Activated CD8-positive, alpha-beta memory T cell treated with anti-CD3 and anti-CD28 coated beads, Interleukin-2, amount 50 U/mL, for 24 hours (primary cell): Measurements from ENCODE around the gene HSD3B1.
"Not testable (repeated sequence)": the region's sequence is repeated elsewhere in the genome, so short reads cannot be mapped to it uniquely, and the experiment has no call there.

Experiments
- DNase-seq: peaks from one replicate; pipeline ENCODE4 v3.0.0-alpha.2; 2020; ENCODE audit errors: extremely low read depth

HSD3B1 gene

DNA sequence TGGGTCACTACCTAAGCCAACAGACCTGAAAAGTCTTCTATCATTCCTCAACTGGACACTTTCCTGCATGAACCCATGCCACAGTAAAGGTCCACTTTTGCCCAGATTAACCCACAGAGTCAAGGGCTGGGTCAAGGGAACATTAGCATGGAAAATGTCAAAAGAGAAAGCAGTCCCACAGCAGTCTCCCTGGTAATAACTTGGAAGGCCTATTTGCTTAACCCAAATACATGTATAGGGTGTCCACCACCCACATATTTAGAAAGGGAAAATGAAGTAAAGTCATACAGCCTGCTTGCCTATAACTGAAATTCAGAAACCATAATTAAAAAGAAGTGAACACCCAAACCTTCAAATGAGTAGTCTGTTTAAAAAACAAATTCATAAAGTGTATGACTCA lies 16.1 kb upstream of the HSD3B1 start:
- DNase-seq: no peak

DNA sequence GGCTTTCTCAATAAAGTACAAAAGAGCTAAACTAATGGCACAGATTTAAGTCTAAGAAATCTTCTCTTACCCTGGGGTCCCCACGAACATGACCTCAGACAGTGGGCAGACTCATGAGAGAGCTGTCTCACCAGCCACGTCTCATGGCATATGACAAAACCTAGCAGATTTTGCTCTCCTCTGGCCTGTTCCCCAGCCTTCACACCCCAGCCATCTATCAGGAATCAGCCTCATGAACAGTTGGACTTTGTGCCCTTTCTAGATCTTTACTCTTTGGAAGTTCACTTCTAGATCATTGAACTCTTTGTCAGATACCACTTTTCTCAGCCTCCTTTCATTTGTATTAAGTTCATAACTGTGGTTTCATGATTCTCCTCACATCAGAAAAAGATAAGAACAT lies 14.2 kb upstream of the HSD3B1 start:
- DNase-seq: no peak

DNA sequence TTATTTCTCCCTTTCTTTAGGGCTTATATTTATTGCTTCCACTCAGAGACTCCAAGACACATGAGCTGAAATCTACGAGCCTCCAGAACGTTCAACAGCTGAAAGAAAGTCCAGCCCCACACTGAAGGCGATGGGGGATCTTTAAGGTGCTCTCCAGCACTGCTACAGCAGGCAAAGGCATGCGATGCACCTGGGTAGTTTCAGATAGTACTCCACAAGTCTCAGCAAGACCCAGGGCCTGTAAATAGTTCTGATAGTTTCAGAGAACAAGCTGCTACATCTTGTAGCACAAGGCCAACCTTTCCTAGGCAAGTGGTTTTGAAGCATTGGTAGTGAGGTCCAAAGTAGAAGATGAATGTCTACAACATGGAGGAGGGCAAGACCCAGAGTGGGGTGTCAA lies 2.2 kb upstream of the HSD3B1 start:
- DNase-seq: no peak

DNA sequence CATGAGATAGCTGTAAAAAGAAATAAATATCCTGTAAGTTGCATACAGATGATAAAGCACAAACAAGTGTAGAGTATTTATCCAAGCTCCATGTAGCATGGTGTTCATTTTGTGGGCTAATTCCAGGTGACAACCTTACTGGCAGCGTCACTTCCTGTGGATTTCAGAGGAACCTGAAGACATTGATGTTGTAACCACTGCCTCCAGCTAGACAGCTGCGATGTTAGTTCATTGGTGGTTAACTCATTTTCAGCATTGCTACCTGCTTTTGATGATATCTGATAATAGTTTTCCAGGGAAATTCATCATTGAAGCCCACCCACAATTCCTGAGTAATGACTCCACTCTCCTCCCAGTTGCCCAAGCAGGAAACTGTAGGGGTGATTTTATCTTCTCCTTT lies 3.0 kb downstream of the HSD3B1 start:
- no peak for DNase-seq

DNA sequence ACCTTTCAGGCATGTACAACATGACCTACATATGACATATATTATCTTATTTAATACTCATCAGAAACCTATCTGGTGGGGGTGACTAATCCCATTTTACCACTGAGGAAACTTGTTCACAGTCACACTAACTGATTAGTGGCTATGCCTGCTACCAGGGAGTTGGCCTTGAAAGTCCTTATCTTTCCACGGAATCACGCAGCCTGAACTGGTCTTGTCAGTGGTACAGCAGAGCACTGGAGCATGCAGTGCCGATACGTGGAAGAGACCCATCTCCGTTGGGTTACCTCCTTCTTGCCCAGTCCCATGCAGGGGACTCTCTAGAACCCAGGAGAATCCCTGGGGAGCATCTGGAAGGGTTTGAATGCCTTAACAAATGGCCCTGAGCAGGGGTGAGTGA lies 8.2 kb downstream of the HSD3B1 start:
- DNase-seq: no peak

DNA sequence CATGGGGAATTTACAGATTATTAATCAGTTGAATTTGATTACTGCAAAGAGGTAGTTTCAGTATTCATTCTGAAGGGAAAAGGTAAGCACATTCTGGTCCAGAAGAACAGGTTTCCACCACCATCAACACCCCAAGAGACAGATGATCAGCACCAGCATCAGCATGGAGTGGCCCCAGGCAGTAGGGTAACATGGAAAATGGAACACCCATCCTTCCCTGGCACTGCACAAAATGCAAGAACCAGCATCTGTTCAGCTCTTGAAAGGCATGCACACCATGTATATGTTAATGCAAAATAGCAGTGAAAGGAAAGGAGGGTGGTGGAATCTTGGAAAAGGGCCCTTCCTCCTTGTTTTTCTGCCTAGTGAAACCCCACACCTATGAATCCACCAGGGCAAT lies 9.2 kb downstream of the HSD3B1 start:
- DNase-seq: no peak

GRCh38 chr1:119516680-119517079 lies 9.7 kb downstream of the HSD3B1 start:
- no peak for DNase-seq

DNA sequence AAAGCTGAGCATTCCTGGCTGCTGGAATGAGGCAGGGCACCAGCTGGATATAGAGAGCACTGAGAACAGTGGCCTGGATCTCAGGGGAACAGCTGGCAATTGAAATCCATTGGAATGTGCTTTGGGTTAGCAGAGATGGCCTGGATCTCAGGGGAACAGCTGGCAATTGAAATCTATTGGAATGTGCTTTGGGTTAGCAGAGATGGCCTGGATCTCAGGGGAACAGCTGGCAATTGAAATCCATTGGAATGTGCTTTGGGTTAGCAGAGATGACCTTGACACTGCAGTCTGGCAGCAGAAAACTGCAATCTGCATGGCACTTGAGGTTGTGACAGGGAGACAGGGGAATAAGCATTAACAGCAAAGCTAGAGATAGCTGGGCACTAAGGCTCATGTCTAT lies 10.7 kb downstream of the HSD3B1 start:
- not testable (repeated sequence) for DNase-seq

GRCh38 chr1:119531606-119532323 lies 24.8 kb downstream of the HSD3B1 start:
- DNase-seq: no peak

DNA sequence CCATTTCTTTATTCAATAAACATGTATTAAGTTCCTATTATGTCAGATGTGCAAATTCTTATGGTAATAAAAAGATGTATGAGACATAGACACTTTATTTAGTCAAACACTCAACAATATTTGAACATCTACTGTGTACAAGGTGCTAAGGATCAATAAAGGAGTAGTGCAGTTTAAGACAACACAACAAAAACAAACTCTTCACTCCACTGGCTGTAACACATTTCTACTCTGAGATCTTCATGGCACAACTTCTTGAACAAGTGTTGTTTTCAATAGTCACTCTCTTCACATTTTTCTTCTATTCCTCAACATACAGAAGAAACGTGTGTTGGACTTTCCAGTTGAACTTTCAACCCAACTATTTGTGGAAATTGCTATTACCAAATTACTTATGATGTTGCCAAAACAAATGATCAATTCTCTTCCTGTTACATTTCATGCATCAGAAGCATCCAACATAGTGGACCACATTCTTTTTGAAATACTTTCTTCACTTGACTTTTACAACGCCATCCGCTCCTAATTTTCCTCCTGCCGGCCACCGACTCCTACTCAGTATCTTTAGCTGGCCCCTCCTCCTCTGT lies 25.4 kb downstream of the HSD3B1 start:
- no peak for DNase-seq

GRCh38 chr1:119535381-119535780 lies 28.4 kb downstream of the HSD3B1 start:
- DNase-seq: no peak

DNA sequence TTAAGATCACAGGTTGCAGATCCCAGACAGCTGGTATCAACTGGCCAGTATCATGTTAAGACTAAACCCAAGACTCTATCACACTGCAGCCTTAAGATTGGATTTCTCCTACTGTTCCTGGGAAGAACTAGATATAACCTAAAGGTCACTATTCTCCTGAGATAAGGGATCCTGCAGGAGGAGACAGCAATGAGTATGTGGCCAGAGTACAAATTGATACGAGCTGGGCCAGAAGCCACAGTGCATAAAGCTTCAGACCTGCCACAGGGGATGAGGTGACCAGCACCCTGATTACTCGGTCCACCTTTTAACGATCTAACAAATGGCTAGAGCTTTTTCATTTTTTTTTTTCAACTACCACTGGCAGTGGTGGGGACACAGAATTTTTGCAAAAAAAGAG lies 31.0 kb downstream of the HSD3B1 start:
- no peak for DNase-seq

- no peak for DNase-seq
Observed at GRCh38 chr1:119539636-119540035, 32.6 kb downstream of the HSD3B1 start.

GRCh38 chr1:119541389-119541788 lies 34.4 kb downstream of the HSD3B1 start:
- no peak for DNase-seq

DNA sequence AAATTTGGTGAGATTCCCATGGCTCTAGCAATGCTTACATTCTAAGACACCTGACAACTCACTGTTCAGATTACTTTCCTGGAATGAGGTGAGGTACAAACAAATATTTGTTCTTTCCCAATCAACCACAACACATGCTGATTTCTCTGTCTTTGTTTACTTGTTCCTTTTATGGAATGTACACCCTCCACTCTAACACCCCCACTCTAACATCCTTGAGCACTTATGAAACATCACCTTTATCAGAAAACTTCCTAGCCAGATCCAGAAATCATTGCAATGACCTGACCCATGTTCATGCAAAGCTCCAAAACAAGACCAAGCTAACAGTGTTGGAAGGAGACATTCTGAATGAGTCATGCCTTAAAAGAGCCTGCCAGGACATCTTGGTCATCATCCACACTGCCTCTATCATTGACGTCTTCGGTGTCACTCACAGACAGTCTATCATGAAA lies 35.5 kb downstream of the HSD3B1 start:
- DNase-seq: no peak

DNA sequence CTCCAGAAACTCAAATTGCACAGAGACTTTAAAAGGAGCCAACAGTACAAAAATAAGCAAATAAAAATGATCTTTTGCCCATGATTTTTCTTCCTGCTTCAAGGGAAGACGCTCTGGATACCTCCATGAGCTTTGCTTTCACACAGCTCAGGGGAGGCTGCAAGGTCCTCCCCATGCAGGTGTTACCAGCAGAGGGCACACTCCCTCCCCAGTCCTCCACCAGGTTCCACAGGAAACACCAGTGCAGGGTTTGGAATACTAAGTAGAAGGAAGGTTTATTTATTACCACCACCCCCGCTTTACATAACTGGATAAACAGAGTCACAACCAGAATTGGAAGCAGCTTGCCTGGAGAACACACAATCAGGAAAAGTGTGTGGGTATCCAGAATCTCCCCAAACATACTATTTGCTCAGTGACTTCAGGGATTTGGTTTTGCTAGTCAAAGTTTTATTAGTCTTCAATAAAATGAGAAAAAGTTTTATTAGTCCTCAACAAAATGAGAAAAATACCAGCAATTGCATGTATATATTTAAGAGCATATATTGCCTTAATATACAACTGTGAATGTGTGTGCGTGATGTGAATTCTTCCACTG lies 37.3 kb downstream of the HSD3B1 start:
- no peak for DNase-seq

GRCh38 chr1:119546641-119547040 lies 39.6 kb downstream of the HSD3B1 start:
- DNase-seq: no peak

DNA sequence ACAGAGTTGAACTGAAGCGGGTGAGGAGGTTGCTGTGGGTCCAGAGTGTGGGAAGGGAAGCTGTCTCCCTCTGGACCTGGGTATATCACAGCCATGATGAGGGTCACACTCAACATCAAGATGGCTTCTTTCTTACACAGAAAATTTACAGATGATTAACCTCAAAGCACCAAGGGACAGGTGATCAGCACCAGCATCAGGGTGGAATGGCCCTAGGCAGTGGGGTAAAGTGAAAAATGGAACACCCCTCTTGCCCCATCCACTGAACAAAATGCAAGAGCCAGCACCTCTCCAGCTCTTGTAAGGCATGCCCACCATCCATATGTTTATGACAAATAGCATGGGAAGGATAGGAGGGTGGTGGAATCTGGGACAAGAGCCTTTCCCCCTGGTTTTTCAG lies 40.3 kb downstream of the HSD3B1 start:
- no peak for DNase-seq

DNA sequence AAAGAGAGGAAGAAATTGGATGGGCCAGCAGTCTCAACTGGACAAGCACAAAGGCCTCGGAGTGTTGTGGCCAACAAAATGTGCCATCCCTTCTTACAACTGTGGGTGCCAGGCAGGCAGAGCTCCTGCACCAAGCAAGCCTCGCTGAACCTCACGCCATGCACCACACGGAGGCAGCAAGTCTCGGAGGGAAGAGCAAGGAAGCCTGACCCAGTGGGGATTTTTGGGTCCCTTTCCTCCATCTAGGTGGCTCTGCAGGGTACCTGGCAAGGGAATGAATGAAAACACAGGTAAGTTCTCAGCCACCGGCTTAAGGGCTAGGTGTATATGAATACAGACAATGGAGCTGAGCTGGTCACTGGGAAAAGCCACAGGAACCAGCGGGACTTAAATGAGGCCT lies 40.8 kb downstream of the HSD3B1 start:
- no peak for DNase-seq

DNA sequence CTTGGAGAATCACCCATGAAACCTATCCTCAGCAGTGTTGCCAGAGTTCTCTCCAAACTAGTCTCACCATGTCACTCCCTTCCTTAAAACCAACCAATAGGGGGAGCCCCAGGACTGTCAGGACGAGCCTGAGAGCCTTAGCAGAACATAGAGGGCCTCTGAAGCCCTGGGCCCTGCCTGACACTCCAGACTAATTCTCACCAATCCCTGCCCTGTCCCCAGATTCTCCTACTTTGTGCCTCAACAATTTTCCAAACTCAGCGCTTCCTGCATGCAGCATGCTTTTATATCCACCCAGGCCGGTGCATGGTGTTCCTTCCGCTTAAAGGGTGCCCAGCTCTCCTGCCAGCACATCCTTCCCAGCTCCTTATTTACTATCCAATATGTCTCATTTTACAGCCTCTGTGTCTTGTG lies 42.7 kb downstream of the HSD3B1 start:
- DNase-seq: no peak

- DNase-seq: no peak
Observed at GRCh38 chr1:119550381-119550780, 43.4 kb downstream of the HSD3B1 start.

GRCh38 chr1:119551218-119551617 lies 44.2 kb downstream of the HSD3B1 start:
- DNase-seq: no peak

DNA sequence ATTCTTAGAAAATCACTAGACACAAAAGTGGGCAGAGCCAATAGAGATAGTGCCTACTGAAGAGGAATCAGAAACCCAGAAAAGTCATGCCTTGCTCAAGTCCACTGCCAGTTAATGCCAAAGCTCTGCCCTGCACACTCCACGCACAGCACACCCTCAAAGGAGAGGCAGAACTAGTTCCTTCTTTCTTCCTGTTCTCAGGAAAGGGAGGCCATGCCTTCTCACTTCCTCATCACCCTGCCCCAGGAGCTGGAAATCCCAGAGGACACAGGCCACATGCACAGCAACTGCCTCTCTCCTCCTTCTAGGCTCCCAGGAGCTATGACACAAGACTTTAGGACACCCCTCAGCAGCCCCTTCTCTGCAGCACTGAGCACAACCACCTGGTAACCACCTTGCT lies 45.6 kb downstream of the HSD3B1 start:
- DNase-seq: not testable (repeated sequence)
